Left ventricle myocardium inferior (tissue), 1 donor: ENCODE data around the gene VAV3. TPM values are rescaled to one million over a fixed set of nuclear protein-coding genes. Genes with fewer than 3 reads are reported as not detected.
A peak's percentile ranks its signal among the peaks of the same experiment; 100 is the strongest.

Source experiments
- DNase-seq: peaks from one replicate; pipeline ENCODE4 v3.0.0-alpha.2; 2020
- H3K27ac ChIP-seq: fragments of 200-600 bp; replicated peaks from 2 replicates; pipeline ENCODE4 v1.8.0; 2021
- H3K27me3 ChIP-seq: fragments of 200-600 bp; 2 replicates; pipeline ENCODE4 v1.8.0; 2021; ENCODE audit warnings: low read depth
- H3K36me3 ChIP-seq: fragments of 200-600 bp; 2 replicates; pipeline ENCODE4 v1.8.0; 2021
- H3K4me1 ChIP-seq: fragments of 200-600 bp; 2 replicates; pipeline ENCODE4 v1.8.0; 2021
- H3K4me3 ChIP-seq: fragments of 200-600 bp; 2 replicates; pipeline ENCODE4 v1.8.0; 2021; ENCODE audit warnings: mild to moderate bottlenecking, moderate library complexity
- H3K9me3 ChIP-seq: fragments of 200-600 bp; replicated peaks from 2 replicates; pipeline ENCODE4 v1.8.0; 2021
- CTCF ChIP-seq: fragments of 200-600 bp; IDR thresholded peaks from 2 replicates; pipeline ENCODE4 v1.8.0; 2021; ENCODE audit warnings: antibody characterized with exemption, mild to moderate bottlenecking, borderline replicate concordance
- intact Hi-C: fragments of 100-400 bp; cut with micrococcal nuclease; formaldehyde crosslinking; loops from one replicate; pipeline ENCODE4 v1.11.0; 2022
- total RNA-seq: library from RNA; stranded (reverse); fragmentation: NEBNext Ultra II Directional; extraction: Animal tissue kit (Norgen Biotek cat#: 25700); gene quantifications from one replicate; pipeline ENCODE4 v1.2.1, GENCODE V29; 2021
- donor health status: DM: no; HTN: yes; CAD: no; lungs with severe emphysema.

The VAV3 gene
- total RNA-seq, 1 donor from 2014 or later = 1.4 TPM

- Histone ChIP-seq H3K9me3 (no peaks in the 10 kb centered on the region), H3K27ac (no peak overlapping the region), H3K27me3 (no peaks in the 10 kb centered on the region), H3K4me3 (no peak overlapping the region), H3K4me1 (peaks cover 23% of the 10 kb centered on the region), H3K36me3 (no peaks in the 10 kb centered on the region)
- no peak for TF ChIP-seq CTCF
- no peak for DNase-seq
- intact Hi-C loops = no loop called here
Measured at GRCh38 chr1:107791348-107791747, 173.6 kb downstream of the VAV3 start.

- Histone ChIP-seq H3K4me1 (peaks cover 31% of the 10 kb centered on the region), H3K27me3 (no peaks in the 10 kb centered on the region), H3K27ac (no peak overlapping the region), H3K9me3 (no peaks in the 10 kb centered on the region), H3K36me3 (no peaks in the 10 kb centered on the region), H3K4me3 (no peak overlapping the region)
- intact Hi-C loops = loop anchor here (10.0 kb wide), 1 partner anchor 175 kb away; the partner anchor contains the start of gene VAV3
- TF ChIP-seq CTCF = no peak
- DNase-seq = no peak
Measured at GRCh38 chr1:107789817-107790524, 175.0 kb downstream of the VAV3 start.

GRCh38 chr1:107788206-107789202 is 176.5 kb downstream of the VAV3 start:
- Histone ChIP-seq H3K4me3 (peak overlapping the region; percentile 7), H3K27ac (no peak overlapping the region)

GRCh38 chr1:107787299-107787698 is 177.7 kb downstream of the VAV3 start:
- TF ChIP-seq CTCF = no peak
- DNase-seq = no peak
- Histone ChIP-seq H3K4me3 (no peak overlapping the region), H3K36me3 (no peaks in the 10 kb centered on the region), H3K27me3 (no peaks in the 10 kb centered on the region), H3K9me3 (no peaks in the 10 kb centered on the region), H3K4me1 (peaks cover 36% of the 10 kb centered on the region), H3K27ac (peak overlapping the region; percentile 29)
- intact Hi-C loops = loop anchor here (10.0 kb wide), 1 partner anchor 178 kb away; the partner anchor contains the start of gene VAV3

More at GRCh38 chr1:107788206-107789202, 176.5 kb downstream of the VAV3 start:
- no peaks in the 10 kb centered on the region for H3K27me3 ChIP-seq
- TF ChIP-seq CTCF = no peak
- DNase-seq = no peak
- no peaks in the 10 kb centered on the region for H3K36me3 ChIP-seq
- H3K4me1 ChIP-seq = peaks cover 31% of the 10 kb centered on the region
- no peaks in the 10 kb centered on the region for H3K9me3 ChIP-seq
- intact Hi-C loops = loop anchor here (10.0 kb wide), 1 partner anchor 176 kb away; the partner anchor contains the start of gene VAV3

GRCh38 chr1:107786203-107786845 is 178.7 kb downstream of the VAV3 start:
- peaks cover 36% of the 10 kb centered on the region for H3K4me1 ChIP-seq
- no peak for TF ChIP-seq CTCF
- peak overlapping the region; percentile 29 for H3K27ac ChIP-seq
- no peaks in the 10 kb centered on the region for H3K27me3 ChIP-seq
- H3K36me3 ChIP-seq = no peaks in the 10 kb centered on the region
- H3K4me3 ChIP-seq = no peak overlapping the region
- DNase-seq = no peak
- intact Hi-C loops = loop anchor here (10.0 kb wide), 1 partner anchor 178 kb away; the partner anchor contains the start of gene VAV3
- H3K9me3 ChIP-seq = no peaks in the 10 kb centered on the region
